GM12865 (cell line): ENCODE data around the gene ROR1.

Source experiments
- DNase-seq: peaks from one replicate; pipeline ENCODE4 v3.0.0; 2010; ENCODE audit warnings: low read depth
- H3K4me3 ChIP-seq: 2 replicates; pipeline ENCODE4 v1.5.1; 2011; ENCODE audit warnings: mild to moderate bottlenecking, low read depth, low read length, control low read depth
- TF ChIP-seq, protein P1 (sequence below): IDR thresholded peaks from 2 replicates; pipeline ENCODE4 v1.5.1; 2011; ENCODE audit warnings: low read length, control low read depth, low read depth, inconsistent platforms; ENCODE audit not compliant: insufficient read depth; ENCODE audit errors: missing control alignments

The ROR1 gene

DNA sequence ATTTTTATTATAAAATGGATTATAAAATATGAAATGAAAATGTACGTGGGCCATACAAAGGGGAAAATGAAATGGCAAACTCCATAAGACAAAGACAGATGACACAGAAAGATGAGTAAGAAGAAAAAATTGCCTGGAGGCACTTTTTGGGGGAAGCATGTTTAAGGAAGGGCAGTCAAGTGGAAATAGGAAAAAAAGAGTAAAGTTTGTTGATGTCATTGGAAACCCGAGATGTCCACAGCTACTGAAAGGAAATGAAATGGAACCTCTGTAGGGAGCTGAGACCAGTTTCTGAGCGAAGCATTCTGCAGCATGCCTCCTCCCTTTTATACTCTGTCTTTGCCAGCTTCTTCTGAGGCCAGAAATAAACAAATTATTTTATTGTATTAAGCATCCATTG is 226.2 kb downstream of the ROR1 start:
- H3K4me3 ChIP-seq = no peak overlapping the region
- TF ChIP-seq, protein P1, sequence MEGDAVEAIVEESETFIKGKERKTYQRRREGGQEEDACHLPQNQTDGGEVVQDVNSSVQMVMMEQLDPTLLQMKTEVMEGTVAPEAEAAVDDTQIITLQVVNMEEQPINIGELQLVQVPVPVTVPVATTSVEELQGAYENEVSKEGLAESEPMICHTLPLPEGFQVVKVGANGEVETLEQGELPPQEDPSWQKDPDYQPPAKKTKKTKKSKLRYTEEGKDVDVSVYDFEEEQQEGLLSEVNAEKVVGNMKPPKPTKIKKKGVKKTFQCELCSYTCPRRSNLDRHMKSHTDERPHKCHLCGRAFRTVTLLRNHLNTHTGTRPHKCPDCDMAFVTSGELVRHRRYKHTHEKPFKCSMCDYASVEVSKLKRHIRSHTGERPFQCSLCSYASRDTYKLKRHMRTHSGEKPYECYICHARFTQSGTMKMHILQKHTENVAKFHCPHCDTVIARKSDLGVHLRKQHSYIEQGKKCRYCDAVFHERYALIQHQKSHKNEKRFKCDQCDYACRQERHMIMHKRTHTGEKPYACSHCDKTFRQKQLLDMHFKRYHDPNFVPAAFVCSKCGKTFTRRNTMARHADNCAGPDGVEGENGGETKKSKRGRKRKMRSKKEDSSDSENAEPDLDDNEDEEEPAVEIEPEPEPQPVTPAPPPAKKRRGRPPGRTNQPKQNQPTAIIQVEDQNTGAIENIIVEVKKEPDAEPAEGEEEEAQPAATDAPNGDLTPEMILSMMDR = no peak
- no peak for DNase-seq

DNA sequence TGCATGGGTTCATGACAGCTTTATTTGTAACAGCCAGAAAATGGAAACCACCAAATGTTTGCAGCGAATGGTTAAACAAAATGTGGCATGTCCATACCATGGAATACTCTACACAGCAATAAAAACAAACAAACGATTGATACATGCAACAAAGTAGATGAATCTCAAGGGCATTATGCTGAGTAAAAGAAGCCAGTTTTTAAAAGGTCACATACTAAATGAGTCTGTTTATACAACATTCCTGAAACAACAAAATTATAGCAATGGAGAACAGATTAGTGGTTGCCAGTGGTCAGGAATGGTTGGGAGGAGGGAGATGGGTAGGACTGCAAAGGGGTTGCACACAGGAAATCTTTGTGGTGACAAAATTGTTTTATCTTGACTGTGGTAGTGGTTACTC is 227.2 kb downstream of the ROR1 start:
- DNase-seq = no peak
- TF ChIP-seq, protein P1 = no peak

DNA sequence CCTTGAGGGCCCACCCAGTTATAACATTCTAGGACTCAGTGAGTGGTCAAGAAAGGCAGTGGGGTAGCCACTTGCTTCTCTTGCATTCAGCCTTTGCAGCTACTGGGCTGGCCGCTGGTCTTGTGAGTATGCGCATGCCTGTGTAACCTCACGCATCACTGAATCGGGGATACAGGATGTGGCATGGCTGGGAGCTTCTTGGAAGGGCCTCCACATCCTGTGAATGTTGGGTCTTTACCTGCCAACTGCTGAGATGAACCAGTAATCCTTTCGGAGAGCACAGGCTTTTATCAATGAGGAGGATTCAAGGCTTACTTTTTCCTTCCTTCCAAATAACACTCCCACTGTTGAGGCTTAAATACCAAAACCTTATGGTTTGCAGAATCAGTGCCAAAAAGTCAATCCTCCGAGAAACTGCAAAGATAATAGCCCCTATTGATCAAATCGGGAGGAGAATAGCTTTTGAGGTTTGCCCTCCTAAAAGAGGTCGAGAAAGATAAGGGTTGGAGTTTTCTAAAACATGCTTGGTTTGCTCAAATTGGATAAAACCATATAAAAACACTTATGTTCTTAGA is 230.7 kb downstream of the ROR1 start:
- H3K4me3 ChIP-seq = no peak overlapping the region
- no peak for DNase-seq
- TF ChIP-seq, protein P1 = no peak

More for the DNA sequence above, 227.2 kb downstream of the ROR1 start:
- no peak overlapping the region for H3K4me3 ChIP-seq

DNA sequence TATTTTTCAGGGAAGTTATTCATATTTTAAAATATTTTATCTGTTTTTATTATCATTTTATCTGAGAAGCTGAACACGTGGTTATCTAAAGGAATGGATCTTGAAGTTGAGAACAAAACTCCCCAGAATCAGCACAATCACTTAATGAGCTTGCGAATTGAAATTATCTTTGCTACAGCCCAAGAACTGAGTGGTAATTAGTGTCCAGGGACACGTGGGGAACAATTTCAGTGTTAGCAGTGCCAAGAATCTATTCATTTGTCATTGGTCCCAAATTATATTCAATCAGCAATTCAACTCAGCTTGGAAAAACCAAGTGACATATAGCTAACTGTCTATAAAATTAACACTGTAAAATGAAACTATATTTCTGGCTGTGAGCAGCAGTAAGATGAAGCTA is 232.0 kb downstream of the ROR1 start:
- DNase-seq = no peak
- TF ChIP-seq, protein P1 = no peak
- H3K4me3 ChIP-seq = no peak overlapping the region

DNA sequence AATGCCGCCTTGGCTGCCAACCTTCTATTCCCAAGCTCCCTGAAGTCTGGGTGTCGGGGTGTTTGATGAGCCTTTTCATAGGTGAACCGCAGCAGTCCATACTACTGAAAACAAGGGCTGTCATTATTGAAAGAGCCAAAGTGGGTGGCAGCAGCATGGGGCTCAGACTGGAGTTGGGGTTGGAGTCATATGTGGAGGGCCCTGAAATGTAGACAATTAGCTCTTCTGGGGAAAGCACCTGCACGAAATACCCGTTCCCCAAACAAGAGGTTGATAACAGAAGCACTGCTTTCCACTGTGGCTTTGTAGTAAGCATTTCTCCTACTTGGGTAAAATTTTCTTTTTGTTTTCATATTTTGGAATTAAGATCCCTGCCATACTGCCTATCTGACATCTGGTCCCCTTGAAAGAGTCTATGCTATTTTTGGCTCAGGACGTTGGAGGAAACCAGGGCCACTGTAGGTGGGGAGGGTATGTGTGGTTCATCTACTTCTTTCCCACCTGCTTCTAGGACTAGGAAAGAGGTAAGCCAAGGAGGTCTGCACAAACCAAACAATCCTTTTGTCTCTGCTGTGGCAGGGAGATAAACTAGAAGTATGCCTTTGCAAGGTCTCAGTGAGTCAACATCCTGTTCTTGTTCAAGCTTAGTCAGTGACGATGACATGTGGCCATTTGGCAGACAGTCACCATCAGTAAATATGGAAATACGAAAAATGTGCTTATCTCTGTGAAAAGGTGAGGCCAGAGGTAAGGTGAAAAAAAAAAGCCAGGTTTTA is 232.6 kb downstream of the ROR1 start:
- H3K4me3 ChIP-seq = no peak overlapping the region
- DNase-seq = no peak
- TF ChIP-seq, protein P1 = no peak

DNA sequence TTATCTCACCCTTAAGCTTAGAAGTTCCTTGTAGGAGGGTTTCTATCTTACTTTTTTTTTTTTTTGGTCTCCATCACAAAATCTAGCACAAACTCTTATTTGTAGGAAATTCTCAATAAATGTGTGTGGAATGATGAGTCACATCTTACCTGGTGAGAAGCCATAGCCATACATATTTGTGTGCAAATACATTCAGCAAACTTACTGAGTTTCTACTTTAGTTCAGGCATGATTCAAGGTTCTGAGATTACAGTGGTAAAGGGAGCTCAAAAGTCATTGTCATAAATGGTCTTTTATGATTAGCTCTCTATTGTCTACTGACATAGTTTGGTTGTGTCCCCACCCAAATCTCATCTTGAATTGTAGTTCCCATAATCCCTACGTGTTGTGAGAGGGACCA is 236.5 kb downstream of the ROR1 start:
- TF ChIP-seq, protein P1 = no peak
- no peak overlapping the region for H3K4me3 ChIP-seq
- no peak for DNase-seq

DNA sequence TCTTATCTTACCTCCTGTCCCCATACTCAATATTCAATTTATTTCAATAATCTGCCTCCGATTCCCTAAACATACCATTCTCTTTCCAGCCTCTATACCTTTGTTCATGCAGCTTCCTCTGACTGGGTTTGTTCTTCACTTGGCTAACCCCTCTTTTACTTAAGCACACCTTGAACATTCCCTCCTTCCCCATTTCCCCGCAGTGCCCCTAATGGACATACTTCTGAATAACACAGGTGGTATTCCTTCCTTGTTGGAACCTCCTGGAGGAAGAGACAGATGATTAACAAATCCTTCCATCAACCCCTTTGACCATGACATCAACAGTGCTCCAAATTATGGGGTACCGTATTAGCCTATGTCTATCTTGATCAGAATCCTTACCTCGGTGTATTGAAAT is 239.6 kb downstream of the ROR1 start:
- TF ChIP-seq, protein P1 = no peak
- no peak overlapping the region for H3K4me3 ChIP-seq
- DNase-seq = no peak
